KMS-11 (cell line): ENCODE data around the gene ZBTB43.

Experiments
- H2AFZ ChIP-seq: fragments of 200-600 bp; sonication (generic); 2 replicates; pipeline ENCODE4 v1.6.1; 2016; ENCODE audit warnings: antibody characterized with exemption, mixed run types, low read depth
- H3K27ac ChIP-seq: fragments of 200-600 bp; sonication (generic); 2 replicates; pipeline ENCODE4 v1.6.1; 2016; ENCODE audit warnings: mild to moderate bottlenecking, mixed run types
- H3K27me3 ChIP-seq: fragments of 200-600 bp; sonication (generic); 2 replicates; pipeline ENCODE4 v1.6.1; 2017; ENCODE audit warnings: mild to moderate bottlenecking, low read depth, mixed run types, moderate library complexity; ENCODE audit not compliant: insufficient read depth
- H3K36me3 ChIP-seq: fragments of 200-600 bp; sonication (generic); 2 replicates; pipeline ENCODE4 v1.6.1; 2017; ENCODE audit warnings: mild to moderate bottlenecking, mixed run types; ENCODE audit not compliant: insufficient read depth
- H3K4me1 ChIP-seq: fragments of 200-600 bp; sonication (generic); 2 replicates; pipeline ENCODE4 v1.6.1; 2016; ENCODE audit warnings: mild to moderate bottlenecking, low read depth, mixed run types; ENCODE audit not compliant: poor library complexity, severe bottlenecking
- H3K4me2 ChIP-seq: fragments of 200-600 bp; sonication (generic); 2 replicates; pipeline ENCODE4 v1.7.0; 2016; ENCODE audit warnings: mild to moderate bottlenecking, mixed run types
- H3K4me3 ChIP-seq: fragments of 200-600 bp; sonication (generic); IDR thresholded peaks from 2 replicates; pipeline ENCODE4 v1.6.1; 2017; ENCODE audit warnings: low read depth, low read length, mixed read lengths; ENCODE audit not compliant: insufficient read depth
- H3K79me2 ChIP-seq: fragments of 200-600 bp; sonication (generic); 2 replicates; pipeline ENCODE4 v1.6.1; 2016; ENCODE audit warnings: low read depth, mixed run types; ENCODE audit not compliant: insufficient read depth
- H3K9ac ChIP-seq: fragments of 200-600 bp; sonication (generic); 2 replicates; pipeline ENCODE4 v1.6.1; 2016; ENCODE audit warnings: mild to moderate bottlenecking, mixed run types
- H4K20me1 ChIP-seq: fragments of 200-600 bp; sonication (generic); 2 replicates; pipeline ENCODE4 v1.6.1; 2016; ENCODE audit warnings: mild to moderate bottlenecking, mixed run types; ENCODE audit not compliant: insufficient read depth
- TF ChIP-seq, protein P1 (sequence below): fragments of 200-600 bp; sonication (generic); conservative IDR thresholded peaks from 2 replicates; pipeline ENCODE4 v1.6.1; 2017; ENCODE audit warnings: low read depth, mild to moderate bottlenecking, antibody characterized with exemption, low read length, moderate library complexity, mixed read lengths

The ZBTB43 gene

DNA sequence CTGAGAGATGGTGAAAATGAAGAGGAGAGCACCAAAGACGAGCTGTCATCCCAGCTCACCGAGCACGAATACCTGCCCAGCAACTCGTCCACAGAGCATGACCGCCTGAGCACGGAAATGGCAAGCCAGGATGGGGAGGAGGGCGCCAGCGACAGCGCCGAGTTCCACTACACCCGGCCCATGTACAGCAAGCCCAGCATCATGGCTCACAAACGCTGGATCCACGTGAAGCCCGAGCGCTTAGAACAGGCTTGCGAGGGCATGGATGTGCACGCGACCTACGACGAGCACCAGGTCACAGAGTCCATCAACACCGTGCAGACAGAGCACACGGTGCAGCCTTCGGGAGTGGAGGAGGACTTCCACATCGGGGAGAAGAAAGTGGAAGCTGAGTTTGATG lies 28.2 kb downstream of the ZBTB43 start:
- no peaks in the 10 kb centered on the region for H4K20me1 ChIP-seq

DNA sequence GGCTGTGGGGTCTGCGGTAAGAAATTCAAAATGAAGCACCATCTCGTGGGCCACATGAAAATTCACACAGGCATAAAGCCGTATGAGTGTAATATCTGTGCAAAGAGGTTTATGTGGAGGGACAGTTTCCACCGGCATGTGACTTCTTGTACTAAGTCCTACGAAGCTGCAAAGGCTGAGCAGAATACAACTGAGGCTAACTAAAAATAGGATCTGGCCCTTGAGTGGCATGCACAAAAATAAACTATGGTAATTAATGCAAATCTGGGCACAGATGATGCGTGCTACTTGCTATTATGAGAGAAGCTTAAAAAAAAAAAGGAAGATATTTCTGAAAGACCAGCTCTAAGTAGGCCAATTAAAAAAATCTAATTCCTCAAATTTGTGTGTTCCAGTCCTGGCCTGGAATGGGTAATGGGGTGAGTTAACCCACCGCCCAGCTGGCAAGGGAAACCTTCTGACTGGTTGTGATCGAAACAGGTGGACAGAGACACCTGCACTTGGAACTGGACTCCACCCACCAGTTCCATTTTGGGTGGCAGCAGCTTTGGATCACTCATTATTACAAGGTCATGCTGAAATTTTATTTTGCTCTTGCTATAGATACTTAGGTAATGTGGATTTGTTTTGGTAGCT lies 29.0 kb downstream of the ZBTB43 start:
- Histone ChIP-seq H3K36me3 (0 out of 2 replicates have a peak, but pooled peaks cover 4% of the 10 kb centered on the region), H3K79me2 (no peaks in the 10 kb centered on the region; the same call in 1 of the 2 replicates), H3K4me2 (no peak overlapping the region), H3K4me1 (peaks cover 30% of the 10 kb centered on the region), H3K9ac (no peak overlapping the region), H3K4me3 (no peak overlapping the region), H4K20me1 (no peaks in the 10 kb centered on the region), H3K27me3 (no peaks in the 10 kb centered on the region), H3K27ac (no peak overlapping the region), H2AFZ (no peak overlapping the region)
- TF ChIP-seq, protein P1, sequence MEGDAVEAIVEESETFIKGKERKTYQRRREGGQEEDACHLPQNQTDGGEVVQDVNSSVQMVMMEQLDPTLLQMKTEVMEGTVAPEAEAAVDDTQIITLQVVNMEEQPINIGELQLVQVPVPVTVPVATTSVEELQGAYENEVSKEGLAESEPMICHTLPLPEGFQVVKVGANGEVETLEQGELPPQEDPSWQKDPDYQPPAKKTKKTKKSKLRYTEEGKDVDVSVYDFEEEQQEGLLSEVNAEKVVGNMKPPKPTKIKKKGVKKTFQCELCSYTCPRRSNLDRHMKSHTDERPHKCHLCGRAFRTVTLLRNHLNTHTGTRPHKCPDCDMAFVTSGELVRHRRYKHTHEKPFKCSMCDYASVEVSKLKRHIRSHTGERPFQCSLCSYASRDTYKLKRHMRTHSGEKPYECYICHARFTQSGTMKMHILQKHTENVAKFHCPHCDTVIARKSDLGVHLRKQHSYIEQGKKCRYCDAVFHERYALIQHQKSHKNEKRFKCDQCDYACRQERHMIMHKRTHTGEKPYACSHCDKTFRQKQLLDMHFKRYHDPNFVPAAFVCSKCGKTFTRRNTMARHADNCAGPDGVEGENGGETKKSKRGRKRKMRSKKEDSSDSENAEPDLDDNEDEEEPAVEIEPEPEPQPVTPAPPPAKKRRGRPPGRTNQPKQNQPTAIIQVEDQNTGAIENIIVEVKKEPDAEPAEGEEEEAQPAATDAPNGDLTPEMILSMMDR = no peak

More for the DNA sequence above, 28.2 kb downstream of the ZBTB43 start:
- Histone ChIP-seq H2AFZ (no peak overlapping the region), H3K9ac (no peak overlapping the region), H3K4me1 (peaks cover 30% of the 10 kb centered on the region), H3K79me2 (no peaks in the 10 kb centered on the region; the same call in 1 of the 2 replicates), H3K4me3 (no peak overlapping the region), H3K4me2 (no peak overlapping the region), H3K36me3 (0 out of 2 replicates have a peak, but pooled peaks cover 4% of the 10 kb centered on the region), H3K27ac (no peak overlapping the region), H3K27me3 (no peaks in the 10 kb centered on the region)
- TF ChIP-seq, protein P1 = no peak

DNA sequence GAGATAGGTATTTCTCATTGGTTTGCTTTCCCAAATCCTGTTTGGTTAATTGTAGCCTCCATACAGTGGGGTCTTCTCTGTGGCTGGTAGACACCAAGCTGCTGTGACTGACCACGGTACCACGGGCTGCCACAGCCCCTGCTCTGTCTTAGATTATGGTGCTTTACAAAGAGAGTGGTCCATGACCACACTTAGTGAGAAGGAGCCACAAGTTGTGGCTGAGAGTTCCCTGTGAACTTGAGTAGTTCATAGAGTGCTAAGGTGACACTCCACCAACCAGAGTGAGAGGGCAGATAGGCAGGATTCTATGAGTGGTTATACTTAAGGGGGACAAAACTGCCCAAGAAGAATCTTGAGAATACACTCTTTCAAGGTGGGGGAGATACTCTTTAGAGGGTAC lies 29.8 kb downstream of the ZBTB43 start:
- Histone ChIP-seq H3K27me3 (no peaks in the 10 kb centered on the region), H3K4me2 (no peak overlapping the region), H3K36me3 (0 out of 2 replicates have a peak, but pooled peaks cover 4% of the 10 kb centered on the region), H3K4me1 (peaks cover 30% of the 10 kb centered on the region), H3K27ac (no peak overlapping the region), H3K9ac (no peak overlapping the region), H3K4me3 (no peak overlapping the region), H4K20me1 (no peaks in the 10 kb centered on the region), H3K79me2 (no peaks in the 10 kb centered on the region; the same call in 1 of the 2 replicates), H2AFZ (no peak overlapping the region)
- TF ChIP-seq, protein P1 = no peak

DNA sequence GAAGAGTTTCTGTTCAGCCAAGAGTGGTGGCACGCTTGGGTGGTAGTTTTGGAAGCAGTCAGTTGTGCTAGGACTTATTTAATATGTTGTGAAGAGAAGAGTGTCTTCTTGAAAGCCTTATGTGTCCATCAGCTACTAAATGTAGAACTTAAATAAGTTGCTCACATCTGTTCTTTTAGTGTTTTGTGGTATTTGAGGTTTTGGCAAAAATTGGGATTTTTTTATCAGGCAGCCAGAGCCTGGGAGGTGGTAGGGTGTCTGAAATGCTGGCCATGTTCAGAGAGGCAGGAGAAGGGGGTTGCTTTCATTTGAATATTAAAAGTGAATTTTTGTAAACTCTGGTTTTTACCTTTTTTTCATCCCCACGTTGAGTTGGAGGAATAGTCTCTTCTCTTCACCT lies 31.4 kb downstream of the ZBTB43 start:
- TF ChIP-seq, protein P1 = no peak
- no peak overlapping the region for H3K4me3 ChIP-seq
- no peaks in the 10 kb centered on the region for H3K27me3 ChIP-seq
- no peak overlapping the region for H3K9ac ChIP-seq
- H3K79me2 ChIP-seq = no peaks in the 10 kb centered on the region; the same call in 1 of the 2 replicates
- H4K20me1 ChIP-seq = no peaks in the 10 kb centered on the region
- peak overlapping the region; percentile 31; the same call in 1 of the 2 replicates for H3K4me2 ChIP-seq
- H3K4me1 ChIP-seq = peaks cover 19% of the 10 kb centered on the region
- H2AFZ ChIP-seq = no peak overlapping the region
- 0 out of 2 replicates have a peak, but pooled peaks cover 4% of the 10 kb centered on the region for H3K36me3 ChIP-seq
- H3K27ac ChIP-seq = peak overlapping the region; percentile 15; the same call in 1 of the 2 replicates
